ENCODE measurements around the gene CHMP2A. TPM values are rescaled to one million over a fixed set of nuclear protein-coding genes. Genes with fewer than 3 reads are reported as not detected.
"Not testable (repeated sequence)": the region's sequence is repeated elsewhere in the genome, so short reads cannot be mapped to it uniquely, and the experiment has no call there.

Gene CHMP2A
- total and polyA plus RNA-seq, 8 donors, result 84.1 to 120 (median 96.2) TPM

GRCh38 chr19:58511353-58512208, 43.3 kb downstream of the CHMP2A start, which contains the start of gene SLC27A5:
Gene SLC27A5 (minus strand): TSS chr19:58511992. CDS start chr19:58511955, 37 bp downstream.
- peaks cover 0 to 8% of the 10 kb centered on the region in 2 donors for H3K9me3 ChIP-seq
- intact Hi-C loops (cut with DNase I), result no loop called here
- no peak for DNase-seq
- no peak for TF ChIP-seq CTCF (IDR thresholded peaks at IDR 0.05)
- no peak within 1 kb of the TSS for H3K4me3 ChIP-seq
- no peaks in the 10 kb centered on the region for H3K27me3 ChIP-seq
- H3K27ac ChIP-seq, result no peak within 1 kb of the TSS
- peaks cover 0 to 24% of the 10 kb centered on the region in 2 donors for H3K4me1 ChIP-seq
- ATAC-seq, result no peak
- H3K36me3 ChIP-seq, result peaks cover 0 to 15% of the 10 kb centered on the region in 2 donors

DNA sequence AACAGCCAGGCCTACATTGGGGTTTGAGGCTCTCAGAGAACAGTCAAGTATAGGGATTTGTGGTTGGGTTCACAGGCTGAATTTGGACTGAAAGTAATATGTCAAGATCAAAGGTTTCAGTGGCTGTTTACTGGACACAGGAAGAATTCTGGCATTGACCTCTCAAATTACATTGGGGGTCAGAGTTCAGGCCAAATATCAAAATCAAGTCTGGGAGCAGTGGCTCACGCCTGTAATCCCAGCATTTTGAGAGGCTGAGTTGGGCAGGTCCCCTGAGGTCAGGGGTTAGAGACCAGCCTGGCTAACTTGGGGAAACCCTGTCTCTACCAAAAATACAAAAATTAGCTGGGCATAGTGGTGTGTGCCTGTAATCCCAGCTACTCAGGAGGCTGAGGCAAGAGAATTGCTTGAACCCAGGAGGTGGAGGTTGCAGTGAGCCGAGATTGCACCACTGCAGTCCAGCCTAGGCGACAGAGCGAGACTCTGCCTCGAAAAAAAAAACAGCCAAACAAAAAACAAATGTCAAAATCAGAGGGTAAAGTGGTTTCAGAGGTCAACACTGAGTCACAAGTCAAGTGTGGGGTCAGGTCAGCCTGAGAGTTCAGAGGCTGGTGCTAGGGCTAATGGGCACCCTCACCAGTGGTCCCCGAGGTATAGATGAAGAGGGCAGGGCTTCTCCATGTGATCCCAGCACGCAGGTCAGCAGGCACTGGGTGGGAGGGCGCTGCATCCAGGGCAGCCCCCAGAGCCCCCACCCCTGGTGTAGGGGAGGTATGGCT, 44.6 kb downstream of the CHMP2A start:
- H3K4me3 ChIP-seq, result no peak overlapping the region
- H3K4me1 ChIP-seq, result peaks cover 0 to 16% of the 10 kb centered on the region in 2 donors
- intact Hi-C loops (cut with DNase I), result no loop called here
- peaks cover 0 to 8% of the 10 kb centered on the region in 2 donors for H3K9me3 ChIP-seq
- DNase-seq (no peak), ATAC-seq (no peak)
- H3K27ac ChIP-seq, result no peak overlapping the region
- H3K36me3 ChIP-seq, result peaks cover 0 to 2% of the 10 kb centered on the region in 2 donors
- no peak for TF ChIP-seq CTCF (IDR thresholded peaks at IDR 0.05)
- no peaks in the 10 kb centered on the region for H3K27me3 ChIP-seq

GRCh38 chr19:58509731-58510083, 45.2 kb downstream of the CHMP2A start:
- no peak for DNase-seq
- intact Hi-C loops (cut with DNase I), result no loop called here
- Histone ChIP-seq H3K4me1 (peaks cover 0 to 10% of the 10 kb centered on the region in 2 donors), H3K27me3 (no peaks in the 10 kb centered on the region), H3K36me3 (no peaks in the 10 kb centered on the region), H3K27ac (no peak overlapping the region), H3K9me3 (peaks cover 0 to 8% of the 10 kb centered on the region in 2 donors), H3K4me3 (no peak overlapping the region)
- ATAC-seq, result no peak
- no peak for TF ChIP-seq CTCF (IDR thresholded peaks at IDR 0.05)

DNA sequence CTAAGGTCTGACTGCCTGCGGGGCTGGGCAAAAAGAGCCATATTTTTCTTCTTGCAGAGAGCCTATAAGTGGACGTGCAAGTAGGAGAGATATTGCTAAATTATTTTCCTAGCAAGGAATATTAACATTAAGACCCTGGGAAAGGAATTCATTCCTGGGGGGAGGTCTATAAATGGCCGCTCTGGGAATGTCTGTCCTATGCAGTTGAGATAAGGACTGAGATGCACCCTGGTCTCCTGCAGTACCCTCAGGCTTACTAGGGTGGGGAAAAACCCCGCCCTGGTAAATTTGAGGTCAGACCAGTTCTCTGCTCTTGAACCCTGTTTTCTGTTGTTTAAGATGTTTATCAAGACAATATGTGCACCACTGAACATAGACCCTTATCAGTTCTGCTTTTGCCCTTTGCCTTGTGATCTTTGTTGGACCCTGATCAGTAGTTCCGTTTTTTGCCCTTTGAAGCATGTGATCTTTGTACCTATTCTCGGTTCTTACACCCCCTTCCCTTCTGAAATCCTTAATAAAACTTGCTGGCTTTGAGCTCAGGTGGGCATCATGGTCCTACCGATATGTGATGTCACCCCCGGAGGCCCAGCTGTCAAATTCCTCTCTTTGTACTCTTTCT, 47.2 kb downstream of the CHMP2A start:
- H3K36me3 ChIP-seq; H3K27me3 ChIP-seq; H3K4me1 ChIP-seq; H3K9me3 ChIP-seq; H3K27ac ChIP-seq; DNase-seq; intact Hi-C loops (cut with DNase I); ATAC-seq; H3K4me3 ChIP-seq: not testable (repeated sequence)

Small RNA genes within 50 kb of the gene (microRNA-seq; reads per million reads assigned to microRNA genes)
- 0.50 to 1.1 reads per million in 2 donors for gene MIR6807

Other genes starting within 250 kb of the CHMP2A start
- gene ERVK3-1, start 249.7 kb downstream of the CHMP2A start, total RNA-seq, result 10 to 100 TPM; 25.4 to 31.9 TPM
- 10 to 100 TPM; 46.8 to 52.5 (median 49.4) TPM for gene ERVK3-1, start 249.7 kb downstream of the CHMP2A start, polyA plus RNA-seq (ENCODE audit: insufficient read length in 6 of 6)
- gene ZSCAN22, start 228.1 kb downstream of the CHMP2A start, total RNA-seq, result 1 to 10 TPM; 3.4 to 3.9 TPM
- gene ZSCAN22, start 228.1 kb downstream of the CHMP2A start, polyA plus RNA-seq (ENCODE audit: insufficient read length in 6 of 6), result 1 to 10 TPM; 3.8 to 5.0 (median 4.2) TPM
- gene A1BG, start 201.6 kb downstream of the CHMP2A start, total RNA-seq, result 10 to 100 TPM in 1 of 2 donors, 1 to 10 TPM in 1; 9.8 to 10.2 TPM
- 1 to 10 TPM in 4 of 6 donors, under 1 TPM in 2; 0.81 to 1.9 (median 1.5) TPM for gene A1BG, start 201.6 kb downstream of the CHMP2A start, polyA plus RNA-seq (ENCODE audit: insufficient read length in 6 of 6)
- 1 to 10 TPM in 1 of 2 donors, under 1 TPM in 1; 0.76 to 1.2 TPM for gene ZNF497, start 192.4 kb downstream of the CHMP2A start, total RNA-seq
- 1 to 10 TPM; 3.0 to 4.4 (median 3.2) TPM for gene ZNF497, start 192.4 kb downstream of the CHMP2A start, polyA plus RNA-seq (ENCODE audit: insufficient read length in 6 of 6)
- 1 to 10 TPM; 1.7 to 2.1 TPM for gene ZNF837, start 174.1 kb downstream of the CHMP2A start, total RNA-seq
- gene ZNF837, start 174.1 kb downstream of the CHMP2A start, polyA plus RNA-seq (ENCODE audit: insufficient read length in 6 of 6), result 1 to 10 TPM; 1.9 to 3.7 (median 2.9) TPM
- 1,000 to 10,000 TPM in 1 of 2 donors, 100 to 1,000 TPM in 1; 842 to 1,045 TPM for gene RPS5, start 167.8 kb downstream of the CHMP2A start, total RNA-seq
- gene RPS5, start 167.8 kb downstream of the CHMP2A start, polyA plus RNA-seq (ENCODE audit: insufficient read length in 6 of 6), result 1,000 to 10,000 TPM; 1,242 to 1,479 (median 1,313) TPM
- 1 to 10 TPM; 1.9 to 3.2 TPM for gene RNF225, start 159.4 kb downstream of the CHMP2A start, total RNA-seq
- not detected for gene RNF225, start 159.4 kb downstream of the CHMP2A start, polyA plus RNA-seq (ENCODE audit: insufficient read length in 6 of 6)
- 10 to 100 TPM in 1 of 2 donors, 1 to 10 TPM in 1; 7.4 to 12.7 TPM for gene ZNF584, start 146.5 kb downstream of the CHMP2A start, total RNA-seq
- 10 to 100 TPM in 3 of 6 donors, 1 to 10 TPM in 3; 9.0 to 11.3 (median 10.0) TPM for gene ZNF584, start 146.5 kb downstream of the CHMP2A start, polyA plus RNA-seq (ENCODE audit: insufficient read length in 6 of 6)
- 1 to 10 TPM; 6.2 to 7.1 TPM for gene ZNF132, start 115.0 kb downstream of the CHMP2A start, total RNA-seq
- 10 to 100 TPM in 4 of 6 donors, 1 to 10 TPM in 2; 9.6 to 12.9 (median 10.2) TPM for gene ZNF132, start 115.0 kb downstream of the CHMP2A start, polyA plus RNA-seq (ENCODE audit: insufficient read length in 6 of 6)
- gene ZNF324B, start 103.5 kb downstream of the CHMP2A start, total RNA-seq, result 1 to 10 TPM; 5.2 to 7.0 TPM
- 1 to 10 TPM; 5.4 to 7.8 (median 6.7) TPM for gene ZNF324B, start 103.5 kb downstream of the CHMP2A start, polyA plus RNA-seq (ENCODE audit: insufficient read length in 6 of 6)
- gene ZNF324, start 88.0 kb downstream of the CHMP2A start, total RNA-seq, result 1 to 10 TPM; 7.1 to 9.5 TPM
- gene ZNF324, start 88.0 kb downstream of the CHMP2A start, polyA plus RNA-seq (ENCODE audit: insufficient read length in 6 of 6), result 10 to 100 TPM in 1 of 6 donors, 1 to 10 TPM in 5; 8.1 to 10.1 (median 8.6) TPM
- gene ZNF446, start 78.8 kb downstream of the CHMP2A start, total RNA-seq, result 1 to 10 TPM; 6.2 to 6.6 TPM
- gene ZNF446, start 78.8 kb downstream of the CHMP2A start, polyA plus RNA-seq (ENCODE audit: insufficient read length in 6 of 6), result 10 to 100 TPM; 12.9 to 16.9 (median 15.0) TPM
- gene SLC27A5, start 43.1 kb downstream of the CHMP2A start, total RNA-seq, result 10 to 100 TPM in 1 of 2 donors, 1 to 10 TPM in 1; 6.2 to 11.8 TPM
- 1 to 10 TPM; 7.1 to 9.6 (median 8.1) TPM for gene SLC27A5, start 43.1 kb downstream of the CHMP2A start, polyA plus RNA-seq (ENCODE audit: insufficient read length in 6 of 6)
- gene ZBTB45, start 35.3 kb downstream of the CHMP2A start, total RNA-seq, result 10 to 100 TPM; 12.7 to 17.7 TPM
- 10 to 100 TPM in 4 of 6 donors, 1 to 10 TPM in 2; 7.8 to 13.6 (median 11.3) TPM for gene ZBTB45, start 35.3 kb downstream of the CHMP2A start, polyA plus RNA-seq (ENCODE audit: insufficient read length in 6 of 6)
- gene TRIM28, start 11.0 kb downstream of the CHMP2A start, total RNA-seq, result 100 to 1,000 TPM; 231 to 261 TPM
- gene TRIM28, start 11.0 kb downstream of the CHMP2A start, polyA plus RNA-seq (ENCODE audit: insufficient read length in 6 of 6), result 100 to 1,000 TPM; 542 to 689 (median 622) TPM
- gene UBE2M, start 3.5 kb upstream of the CHMP2A start, total RNA-seq, result 10 to 100 TPM; 54.9 to 83.4 TPM
- gene UBE2M, start 3.5 kb upstream of the CHMP2A start, polyA plus RNA-seq (ENCODE audit: insufficient read length in 6 of 6), result 10 to 100 TPM; 68.8 to 85.9 (median 74.0) TPM
- gene MZF1, start 18.2 kb upstream of the CHMP2A start, total RNA-seq, result 10 to 100 TPM; 29.6 to 33.7 TPM
- 10 to 100 TPM; 29.1 to 58.0 (median 40.3) TPM for gene MZF1, start 18.2 kb upstream of the CHMP2A start, polyA plus RNA-seq (ENCODE audit: insufficient read length in 6 of 6)